Astrocyte (in vitro differentiated cells and primary cell): ENCODE results near the gene NLGN1. TPM values are rescaled to one million over a fixed set of nuclear protein-coding genes. Genes with fewer than 3 reads are reported as not detected.

ENCODE experiments used
- DNase-seq: peaks from one replicate; pipeline ENCODE4 v3.0.0-alpha.2; 2010; ENCODE audit warnings: low read depth
- FAIRE-seq: peaks from 2 replicates; lab custom pipeline; 2011; peaks lifted over from hg19 to GRCh38; lab: Jason Lieb, UNC
- H2AFZ ChIP-seq: 2 replicates; pipeline ENCODE4 v1.6.0; 2012; ENCODE audit warnings: low read depth, low read length, inconsistent platforms
- H3K27ac ChIP-seq: 2 replicates; pipeline ENCODE4 v1.5.1; 2011; ENCODE audit warnings: low read depth, low read length, inconsistent platforms
- H3K27me3 ChIP-seq: 2 replicates; pipeline ENCODE4 v1.6.0; 2011; ENCODE audit warnings: low read length, inconsistent platforms; ENCODE audit not compliant: insufficient read depth
- H3K36me3 ChIP-seq: 2 replicates; pipeline ENCODE4 v1.5.1; 2011; ENCODE audit warnings: low read length, inconsistent platforms; ENCODE audit not compliant: insufficient read depth
- H3K4me1 ChIP-seq: 2 replicates; pipeline ENCODE4 v1.5.1; 2011; ENCODE audit warnings: low read length, inconsistent platforms; ENCODE audit not compliant: insufficient read depth
- H3K4me2 ChIP-seq: 2 replicates; pipeline ENCODE4 v1.6.0; 2012; ENCODE audit warnings: low read length, inconsistent platforms
- H3K4me3 ChIP-seq: 2 replicates; pipeline ENCODE4 v1.5.1; 2011; ENCODE audit warnings: low read depth, mild to moderate bottlenecking, low read length, inconsistent platforms; ENCODE audit not compliant: insufficient read depth
- H3K79me2 ChIP-seq: 2 replicates; pipeline ENCODE4 v1.6.0; 2012; ENCODE audit warnings: mild to moderate bottlenecking, low read length, inconsistent platforms; ENCODE audit not compliant: insufficient read depth
- H3K9ac ChIP-seq: 2 replicates; pipeline ENCODE4 v1.6.0; 2012; ENCODE audit warnings: mild to moderate bottlenecking, low read length, inconsistent platforms
- H3K9me3 ChIP-seq: 2 replicates; pipeline ENCODE4 v1.5.1; 2012; ENCODE audit warnings: low read depth, mild to moderate bottlenecking, low read length, inconsistent platforms; ENCODE audit not compliant: insufficient read depth
- H4K20me1 ChIP-seq: 2 replicates; pipeline ENCODE4 v1.6.0; 2012; ENCODE audit warnings: low read length, inconsistent platforms; ENCODE audit not compliant: insufficient read depth
- H3K27ac Mint-ChIP-seq: one replicate; pipeline ENCODE4 v1.8.0; 2021; ENCODE audit warnings: mild to moderate bottlenecking, mixed read lengths; ENCODE audit not compliant: unreplicated experiment
- H3K27me3 Mint-ChIP-seq: one replicate; pipeline ENCODE4 v1.8.0; 2021; ENCODE audit warnings: low read depth, mixed read lengths; ENCODE audit not compliant: unreplicated experiment
- H3K36me3 Mint-ChIP-seq: one replicate; pipeline ENCODE4 v1.8.0; 2021; ENCODE audit warnings: low read depth, mixed read lengths; ENCODE audit not compliant: unreplicated experiment
- H3K4me1 Mint-ChIP-seq: one replicate; pipeline ENCODE4 v1.8.0; 2021; ENCODE audit warnings: low read depth, mixed read lengths; ENCODE audit not compliant: unreplicated experiment
- H3K4me3 Mint-ChIP-seq: one replicate; pipeline ENCODE4 v1.8.0; 2021; ENCODE audit warnings: mild to moderate bottlenecking, moderate library complexity, mixed read lengths; ENCODE audit not compliant: unreplicated experiment
- H3K9me3 Mint-ChIP-seq: one replicate; pipeline ENCODE4 v1.8.0; 2021; ENCODE audit warnings: mild to moderate bottlenecking, mixed read lengths; ENCODE audit not compliant: unreplicated experiment
- EZH2 ChIP-seq: IDR thresholded peaks from 2 replicates; pipeline ENCODE4 v1.6.1; 2012; ENCODE audit warnings: mild to moderate bottlenecking, low read length, inconsistent platforms; ENCODE audit not compliant: insufficient read depth
- total RNA-seq: library from RNA; stranded (reverse); gene quantifications from 2 replicates; pipeline ENCODE4 v1.2.1, GENCODE V29; 2021
- TF ChIP-seq, protein P1 (sequence below): IDR thresholded peaks from 2 replicates; pipeline ENCODE4 v1.5.1; 2011; ENCODE audit warnings: low read depth, mild to moderate bottlenecking, inconsistent platforms, low read length, moderate library complexity; ENCODE audit not compliant: insufficient read depth

NLGN1 gene
- total RNA-seq, 1 donor from 2014 or later: 1.2 TPM

- no peak for FAIRE-seq
- H3K36me3 Mint-ChIP-seq: no peaks in the 10 kb centered on the region
- no peaks in the 10 kb centered on the region for H3K27me3 Mint-ChIP-seq
- H3K4me1 ChIP-seq: no peaks in the 10 kb centered on the region
- TF ChIP-seq EZH2: no peak
- TF ChIP-seq, protein P1, sequence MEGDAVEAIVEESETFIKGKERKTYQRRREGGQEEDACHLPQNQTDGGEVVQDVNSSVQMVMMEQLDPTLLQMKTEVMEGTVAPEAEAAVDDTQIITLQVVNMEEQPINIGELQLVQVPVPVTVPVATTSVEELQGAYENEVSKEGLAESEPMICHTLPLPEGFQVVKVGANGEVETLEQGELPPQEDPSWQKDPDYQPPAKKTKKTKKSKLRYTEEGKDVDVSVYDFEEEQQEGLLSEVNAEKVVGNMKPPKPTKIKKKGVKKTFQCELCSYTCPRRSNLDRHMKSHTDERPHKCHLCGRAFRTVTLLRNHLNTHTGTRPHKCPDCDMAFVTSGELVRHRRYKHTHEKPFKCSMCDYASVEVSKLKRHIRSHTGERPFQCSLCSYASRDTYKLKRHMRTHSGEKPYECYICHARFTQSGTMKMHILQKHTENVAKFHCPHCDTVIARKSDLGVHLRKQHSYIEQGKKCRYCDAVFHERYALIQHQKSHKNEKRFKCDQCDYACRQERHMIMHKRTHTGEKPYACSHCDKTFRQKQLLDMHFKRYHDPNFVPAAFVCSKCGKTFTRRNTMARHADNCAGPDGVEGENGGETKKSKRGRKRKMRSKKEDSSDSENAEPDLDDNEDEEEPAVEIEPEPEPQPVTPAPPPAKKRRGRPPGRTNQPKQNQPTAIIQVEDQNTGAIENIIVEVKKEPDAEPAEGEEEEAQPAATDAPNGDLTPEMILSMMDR: no peak
- H3K9me3 Mint-ChIP-seq: no peaks in the 10 kb centered on the region
- H3K27me3 ChIP-seq: no peaks in the 10 kb centered on the region
- no peaks in the 10 kb centered on the region for H4K20me1 ChIP-seq
- no peak overlapping the region for H3K4me3 ChIP-seq
- DNase-seq: no peak
- H3K9me3 ChIP-seq: no peaks in the 10 kb centered on the region
- H3K27ac Mint-ChIP-seq: peak overlapping the region; percentile 3
- no peak overlapping the region for H3K9ac ChIP-seq
- H3K27ac ChIP-seq: no peak overlapping the region
- no peak overlapping the region for H2AFZ ChIP-seq
- no peaks in the 10 kb centered on the region for H3K36me3 ChIP-seq
- H3K4me2 ChIP-seq: no peak overlapping the region
- no peak overlapping the region for H3K4me3 Mint-ChIP-seq
- H3K4me1 Mint-ChIP-seq: no peaks in the 10 kb centered on the region
- H3K79me2 ChIP-seq: no peaks in the 10 kb centered on the region
Measured at GRCh38 chr3:173719585-173719984, 322.0 kb downstream of the NLGN1 start.

DNA sequence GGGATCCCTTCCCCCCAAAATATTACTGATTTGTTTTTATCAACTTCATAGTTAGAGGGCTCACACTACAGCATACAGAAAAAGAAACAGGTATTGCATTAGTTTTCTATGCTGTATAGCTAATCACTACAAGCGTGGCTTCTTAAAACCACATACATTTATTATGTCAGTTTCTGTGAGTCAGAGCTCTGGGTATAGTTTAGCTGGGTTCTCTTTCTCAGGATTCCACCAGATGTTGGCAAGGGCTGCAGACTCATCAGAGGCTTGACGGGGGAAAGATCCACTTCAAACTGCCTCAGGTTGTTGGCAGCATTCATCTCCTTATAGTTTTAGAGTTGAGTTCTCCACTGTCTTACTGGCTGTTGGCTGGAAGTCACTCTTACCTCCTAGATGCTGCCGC lies 328.0 kb downstream of the NLGN1 start:
- DNase-seq (peak; percentile 78), FAIRE-seq (no peak)
- Histone ChIP-seq H2AFZ (no peak overlapping the region), H3K79me2 (no peaks in the 10 kb centered on the region), H3K36me3 (no peaks in the 10 kb centered on the region), H3K27me3 (no peaks in the 10 kb centered on the region), H3K4me3 (no peak overlapping the region), H3K4me2 (no peak overlapping the region), H4K20me1 (no peaks in the 10 kb centered on the region), H3K4me1 (no peaks in the 10 kb centered on the region), H3K9me3 (no peaks in the 10 kb centered on the region), H3K27ac (no peak overlapping the region), H3K9ac (no peak overlapping the region)
- Mint-ChIP-seq H3K9me3 (peaks cover 3% of the 10 kb centered on the region), H3K4me3 (no peak overlapping the region), H3K4me1 (no peaks in the 10 kb centered on the region), H3K27ac (no peak overlapping the region), H3K36me3 (no peaks in the 10 kb centered on the region), H3K27me3 (no peaks in the 10 kb centered on the region)
- TF ChIP-seq, protein P1: no peak
- TF ChIP-seq EZH2: no peak

GRCh38 chr3:173730391-173730790 lies 332.8 kb downstream of the NLGN1 start:
- TF ChIP-seq EZH2: no peak
- TF ChIP-seq, protein P1: no peak
- no peak overlapping the region for H3K27ac Mint-ChIP-seq
- H3K9me3 Mint-ChIP-seq: peaks cover 3% of the 10 kb centered on the region
- Histone ChIP-seq H2AFZ (no peak overlapping the region), H3K9me3 (no peaks in the 10 kb centered on the region), H3K4me1 (peaks cover 7% of the 10 kb centered on the region), H3K79me2 (no peaks in the 10 kb centered on the region), H3K4me3 (no peak overlapping the region), H4K20me1 (no peaks in the 10 kb centered on the region), H3K9ac (no peak overlapping the region), H3K27me3 (no peaks in the 10 kb centered on the region), H3K36me3 (no peaks in the 10 kb centered on the region), H3K27ac (no peak overlapping the region), H3K4me2 (no peak overlapping the region)
- peaks cover 5% of the 10 kb centered on the region for H3K4me1 Mint-ChIP-seq
- no peaks in the 10 kb centered on the region for H3K27me3 Mint-ChIP-seq
- FAIRE-seq (no peak), DNase-seq (peak; percentile 59)
- no peaks in the 10 kb centered on the region for H3K36me3 Mint-ChIP-seq
- no peak overlapping the region for H3K4me3 Mint-ChIP-seq
